AG09309 (cell line): ENCODE results near the gene B4GALT1.

ENCODE experiments used
- DNase-seq: peaks from one replicate; pipeline ENCODE4 v3.0.0-alpha.2; 2010; ENCODE audit warnings: low read depth
- H3K4me3 ChIP-seq: 2 replicates; pipeline ENCODE4 v1.5.1; 2011; ENCODE audit warnings: mild to moderate bottlenecking, low read depth, low read length, moderate library complexity; ENCODE audit not compliant: control insufficient read depth
- CTCF ChIP-seq: IDR thresholded peaks from 2 replicates; pipeline ENCODE4 v1.5.1; 2011; ENCODE audit warnings: mild to moderate bottlenecking, low read depth, low read length, inconsistent platforms; ENCODE audit not compliant: insufficient read depth, control insufficient read depth; ENCODE audit errors: missing control alignments

B4GALT1 gene

DNA sequence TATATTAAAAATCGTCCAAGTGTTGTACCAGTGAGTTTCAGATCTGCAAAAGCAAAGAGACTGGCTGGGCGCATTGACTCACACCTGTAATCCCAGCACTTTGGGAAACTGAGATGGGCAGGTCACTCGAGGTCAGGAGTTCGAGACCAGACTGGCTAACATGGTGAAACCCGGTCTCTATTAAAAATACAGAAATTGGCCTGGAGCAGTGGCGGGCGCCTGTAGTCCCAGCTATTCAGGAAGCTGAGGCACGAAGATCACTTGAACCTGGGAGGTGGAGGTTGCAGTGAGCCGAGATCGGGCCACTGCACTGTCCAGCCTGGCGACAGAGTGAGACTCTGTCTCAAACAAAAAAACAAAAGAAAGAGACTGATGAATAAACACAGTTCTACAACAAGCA lies 18.3 kb upstream of the B4GALT1 start:
- H3K4me3 ChIP-seq, result no peak overlapping the region
- no peak for DNase-seq
- TF ChIP-seq CTCF, result no peak

GRCh38 chr9:33184963-33185362 lies 17.8 kb upstream of the B4GALT1 start:
- no peak for DNase-seq
- no peak overlapping the region for H3K4me3 ChIP-seq
- no peak for TF ChIP-seq CTCF

GRCh38 chr9:33182519-33182918 lies 15.4 kb upstream of the B4GALT1 start:
- TF ChIP-seq CTCF, result no peak
- H3K4me3 ChIP-seq, result no peak overlapping the region
- no peak for DNase-seq

DNA sequence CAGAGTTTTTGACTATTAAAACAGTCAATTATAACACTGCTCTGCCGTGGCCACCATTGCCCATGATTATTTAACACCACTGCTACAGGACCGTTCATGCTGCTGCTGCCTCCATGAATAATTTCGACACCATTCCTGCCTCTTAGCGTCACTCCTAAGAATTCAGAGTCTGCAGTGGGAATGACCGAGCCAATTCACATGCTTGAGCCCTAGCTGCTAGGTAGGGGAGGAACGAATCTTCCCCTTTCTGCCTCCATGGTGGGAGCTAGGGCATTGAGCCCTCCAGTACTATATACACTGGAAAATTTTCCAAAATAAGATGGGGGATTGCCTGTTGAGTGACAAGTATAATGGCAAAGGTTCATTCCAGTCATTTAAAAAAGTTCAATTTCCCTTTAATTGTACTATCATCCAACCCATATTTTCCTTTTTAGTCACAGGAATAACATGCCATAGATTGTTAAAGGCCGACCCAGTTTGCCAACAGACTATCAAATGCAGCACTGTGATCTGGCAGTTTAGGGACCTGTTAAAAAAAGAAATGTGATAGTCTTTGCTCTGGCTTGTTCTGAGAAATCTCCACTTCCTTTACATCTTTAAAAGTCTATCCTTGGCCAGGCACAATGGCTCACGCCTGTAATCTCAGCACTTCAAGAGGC lies 13.5 kb upstream of the B4GALT1 start:
- H3K4me3 ChIP-seq, result no peak overlapping the region
- DNase-seq, result no peak
- TF ChIP-seq CTCF, result no peak

DNA sequence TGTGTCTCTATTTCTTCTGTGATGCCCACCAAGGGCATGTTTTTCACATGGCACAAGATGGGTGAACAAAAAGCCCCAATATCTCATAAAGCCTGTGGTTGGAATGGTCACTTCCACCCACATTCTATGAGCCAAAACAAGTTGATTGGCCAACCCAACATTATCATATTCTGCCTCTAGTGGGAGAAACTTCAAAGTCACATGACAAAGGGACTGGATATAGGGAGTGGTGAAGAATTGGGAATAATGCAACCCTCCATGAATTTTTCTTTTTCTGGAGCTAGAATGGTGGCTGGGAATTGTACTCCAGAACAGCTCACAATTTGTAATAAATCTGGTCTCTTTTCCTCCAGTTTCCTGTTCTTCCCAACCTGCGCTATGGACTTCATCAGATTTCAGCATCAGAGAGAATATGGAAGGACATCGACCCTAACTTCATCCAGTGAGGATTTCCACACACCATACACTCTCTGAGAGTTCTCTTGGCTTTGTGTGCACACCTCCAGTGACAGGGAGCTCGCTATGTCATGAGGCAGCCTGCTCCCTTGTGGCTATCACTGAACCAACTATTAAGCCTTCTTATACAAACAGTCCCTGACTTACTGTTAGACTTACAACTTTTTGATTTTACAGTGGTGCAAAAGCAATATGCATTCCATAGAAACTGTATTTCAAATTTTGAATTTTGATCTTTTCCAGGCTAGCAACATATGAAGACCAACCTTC lies 12.0 kb upstream of the B4GALT1 start:
- TF ChIP-seq CTCF, result no peak
- no peak for DNase-seq
- no peak overlapping the region for H3K4me3 ChIP-seq

- DNase-seq, result no peak
- TF ChIP-seq CTCF, result no peak
- no peak overlapping the region for H3K4me3 ChIP-seq
Measured at GRCh38 chr9:33177639-33178038, 10.5 kb upstream of the B4GALT1 start.

DNA sequence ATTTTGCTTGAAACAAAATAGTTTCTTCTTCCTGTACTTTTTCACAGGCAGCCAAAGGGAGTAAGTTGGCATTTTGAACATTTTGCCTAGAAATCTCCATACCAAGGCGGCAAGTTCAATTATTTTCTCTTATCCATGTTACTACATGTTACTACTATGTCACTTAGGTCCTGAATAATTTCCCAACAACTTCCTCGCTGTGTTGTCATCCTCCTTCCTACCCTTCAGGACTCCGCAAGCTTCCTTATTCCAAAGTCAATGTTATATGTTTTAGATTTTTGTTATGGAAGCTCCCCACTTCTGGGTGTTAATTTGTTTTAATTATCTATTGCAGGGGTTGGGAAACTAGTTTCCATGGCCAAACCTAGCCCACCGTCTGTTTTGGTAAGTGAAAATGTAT lies 9.9 kb upstream of the B4GALT1 start:
- H3K4me3 ChIP-seq, result no peak overlapping the region
- DNase-seq, result no peak
- TF ChIP-seq CTCF, result no peak
